Measurements from ENCODE around the gene HOXC9. TPM values are rescaled to one million over a fixed set of nuclear protein-coding genes. Genes with fewer than 3 reads are reported as not detected.

The HOXC9 gene
- total RNA-seq, 6 donors from 2014 or later: 0.17 to 0.23 TPM; not detected in 4

DNA sequence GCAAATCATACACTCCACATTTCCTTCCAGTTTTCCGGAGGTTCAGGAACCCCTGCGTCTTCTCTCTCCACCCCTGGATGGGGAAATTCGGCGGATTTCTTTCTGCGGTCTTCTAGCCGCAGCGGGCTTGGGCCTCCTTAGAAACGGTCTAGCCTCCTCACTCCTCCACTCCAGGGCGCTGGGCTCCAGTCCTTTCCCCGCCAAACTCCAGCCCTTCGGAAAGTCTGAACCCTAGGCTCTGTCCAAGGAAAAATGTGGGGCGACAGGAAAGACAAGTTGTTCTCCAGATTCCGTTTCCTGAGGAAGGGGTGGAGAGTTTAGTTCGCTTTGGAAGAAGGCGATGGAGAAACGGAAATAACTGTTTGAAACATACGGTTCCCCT is 16.4 kb upstream of the HOXC9 start:
- Histone ChIP-seq H3K9me3 (no peaks in the 10 kb centered on the region), H3K36me3 (no peaks in the 10 kb centered on the region), H3K27ac (no peak overlapping the region), H3K4me3 (no peak overlapping the region), H3K4me1 (peaks cover 15 to 31% (median 26%) of the 10 kb centered on the region in 4 donors), H3K27me3 (peaks cover 2 to 93% (median 56%) of the 10 kb centered on the region in 4 donors)
- WGBS, 2 donors: 5 to 7% methylated on average over 17 of the region's 17 CpGs
- ATAC-seq (ENCODE audit: low FRiP score in 2 of 2) (no peak), DNase-seq (no peak)
- TF ChIP-seq EP300 (IDR thresholded peaks at IDR 0.05) (no peak), POLR2AphosphoS5 (IDR thresholded peaks at IDR 0.05) (no peak), POLR2A (IDR thresholded peaks at IDR 0.05) (no peak)
- TF ChIP-seq, protein P1, sequence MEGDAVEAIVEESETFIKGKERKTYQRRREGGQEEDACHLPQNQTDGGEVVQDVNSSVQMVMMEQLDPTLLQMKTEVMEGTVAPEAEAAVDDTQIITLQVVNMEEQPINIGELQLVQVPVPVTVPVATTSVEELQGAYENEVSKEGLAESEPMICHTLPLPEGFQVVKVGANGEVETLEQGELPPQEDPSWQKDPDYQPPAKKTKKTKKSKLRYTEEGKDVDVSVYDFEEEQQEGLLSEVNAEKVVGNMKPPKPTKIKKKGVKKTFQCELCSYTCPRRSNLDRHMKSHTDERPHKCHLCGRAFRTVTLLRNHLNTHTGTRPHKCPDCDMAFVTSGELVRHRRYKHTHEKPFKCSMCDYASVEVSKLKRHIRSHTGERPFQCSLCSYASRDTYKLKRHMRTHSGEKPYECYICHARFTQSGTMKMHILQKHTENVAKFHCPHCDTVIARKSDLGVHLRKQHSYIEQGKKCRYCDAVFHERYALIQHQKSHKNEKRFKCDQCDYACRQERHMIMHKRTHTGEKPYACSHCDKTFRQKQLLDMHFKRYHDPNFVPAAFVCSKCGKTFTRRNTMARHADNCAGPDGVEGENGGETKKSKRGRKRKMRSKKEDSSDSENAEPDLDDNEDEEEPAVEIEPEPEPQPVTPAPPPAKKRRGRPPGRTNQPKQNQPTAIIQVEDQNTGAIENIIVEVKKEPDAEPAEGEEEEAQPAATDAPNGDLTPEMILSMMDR (IDR thresholded peaks at IDR 0.05): no peak

DNA sequence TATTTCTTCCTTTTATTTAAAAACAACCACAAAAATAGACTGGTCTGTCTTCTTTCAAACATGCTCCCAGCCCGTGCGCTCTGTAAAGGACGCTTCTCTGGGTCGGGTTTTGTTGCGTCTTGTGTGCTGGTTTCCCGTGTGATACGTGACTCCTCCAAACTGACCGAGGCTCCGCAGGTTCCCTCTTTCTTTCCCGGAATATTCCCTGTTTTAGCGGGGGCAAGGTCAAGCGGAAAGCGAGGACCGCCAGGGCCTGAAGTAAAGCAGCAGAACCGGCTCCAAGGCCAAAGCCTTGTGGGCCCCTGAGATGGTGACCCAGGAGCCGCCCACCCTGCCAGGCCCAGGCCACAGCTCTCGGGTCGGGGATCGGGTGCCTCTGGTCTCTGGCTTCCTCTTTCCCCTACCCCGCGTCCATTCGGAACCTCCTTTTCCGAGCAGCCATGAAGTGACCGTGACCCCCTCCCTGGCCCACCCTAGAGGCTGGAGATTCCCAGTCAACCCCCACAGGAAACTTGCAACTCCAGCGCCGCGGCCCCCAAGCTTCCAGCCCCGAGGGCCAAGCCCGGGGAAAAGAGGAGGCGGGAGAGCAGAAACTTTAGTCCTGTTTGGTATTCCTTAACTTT is 15.9 kb upstream of the HOXC9 start:
- 3 to 7% methylated on average over 24 to 30 of the region's 30 CpGs for WGBS, 2 donors

DNA sequence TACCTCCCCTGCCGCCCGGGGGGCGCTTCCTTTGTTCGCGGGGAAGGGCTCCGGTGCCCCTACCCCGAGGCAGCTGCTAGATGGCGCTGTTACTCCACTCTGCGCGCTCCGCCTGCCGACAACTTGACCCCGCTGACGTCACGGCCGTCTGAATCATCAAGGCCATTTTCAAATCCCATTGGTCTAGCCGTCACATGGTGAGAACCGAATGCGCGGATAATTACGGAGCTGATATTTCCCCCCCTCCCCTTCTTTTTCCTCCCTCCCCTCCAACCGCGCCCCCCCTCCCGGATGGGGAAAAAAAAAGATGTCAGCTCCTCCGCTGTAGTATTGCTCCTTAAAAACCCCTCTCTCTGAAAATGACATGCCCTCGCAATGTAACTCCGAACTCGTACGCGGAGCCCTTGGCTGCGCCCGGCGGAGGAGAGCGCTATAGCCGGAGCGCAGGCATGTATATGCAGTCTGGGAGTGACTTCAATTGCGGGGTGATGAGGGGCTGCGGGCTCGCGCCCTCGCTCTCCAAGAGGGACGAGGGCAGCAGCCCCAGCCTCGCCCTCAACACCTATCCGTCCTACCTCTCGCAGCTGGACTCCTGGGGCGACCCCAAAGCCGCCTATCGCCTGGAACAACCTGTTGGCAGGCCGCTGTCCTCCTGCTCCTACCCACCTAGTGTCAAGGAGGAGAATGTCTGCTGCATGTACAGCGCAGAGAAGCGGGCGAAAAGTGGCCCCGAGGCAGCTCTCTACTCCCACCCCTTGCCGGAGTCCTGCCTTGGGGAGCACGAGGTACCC is 14.9 kb upstream of the HOXC9 start, which contains the start of gene HOXC10:
Gene HOXC10, plus strand, starts transcription at position 246 of the 791 bp plus-strand sequence. Its CDS starts 114 bp downstream, at position 360.
- DNase-seq (peak; percentile 70 to 74), ATAC-seq (ENCODE audit: low FRiP score in 2 of 2) (peak in 1 of 2 donors; percentile 85)
- TF ChIP-seq, protein P1 (IDR thresholded peaks at IDR 0.05): peak; percentile 9 to 31 (median 26)
- no peak for TF ChIP-seq POLR2A (IDR thresholded peaks at IDR 0.05)
- no peaks in the 10 kb centered on the region for H3K36me3 ChIP-seq
- WGBS, 2 donors: 2 to 6% methylated on average over 37 to 48 of the region's 55 CpGs
- no peaks in the 10 kb centered on the region for H3K9me3 ChIP-seq
- H3K4me3 ChIP-seq: peak within 1 kb of the TSS in 2 of 4 donors; percentile 17
- H3K27me3 ChIP-seq: peaks cover 2 to 91% (median 53%) of the 10 kb centered on the region in 4 donors
- no peak within 1 kb of the TSS for H3K27ac ChIP-seq
- H3K4me1 ChIP-seq: peaks cover 19 to 35% (median 30%) of the 10 kb centered on the region in 4 donors

More for the DNA sequence above, 15.9 kb upstream of the HOXC9 start:
- no peak for ATAC-seq (ENCODE audit: low FRiP score in 2 of 2)
- Histone ChIP-seq H3K27me3 (peaks cover 2 to 93% (median 56%) of the 10 kb centered on the region in 4 donors), H3K4me1 (peaks cover 15 to 32% (median 28%) of the 10 kb centered on the region in 4 donors), H3K27ac (no peak overlapping the region), H3K36me3 (no peaks in the 10 kb centered on the region), H3K9me3 (no peaks in the 10 kb centered on the region), H3K4me3 (no peak overlapping the region)
- no peak for TF ChIP-seq POLR2A (IDR thresholded peaks at IDR 0.05)
- TF ChIP-seq POLR2AphosphoS5 (IDR thresholded peaks at IDR 0.05): no peak
- TF ChIP-seq, protein P1 (IDR thresholded peaks at IDR 0.05): no peak
- TF ChIP-seq EP300 (IDR thresholded peaks at IDR 0.05): no peak
- peak in 1 of 2 donors; percentile 48 for DNase-seq

DNA sequence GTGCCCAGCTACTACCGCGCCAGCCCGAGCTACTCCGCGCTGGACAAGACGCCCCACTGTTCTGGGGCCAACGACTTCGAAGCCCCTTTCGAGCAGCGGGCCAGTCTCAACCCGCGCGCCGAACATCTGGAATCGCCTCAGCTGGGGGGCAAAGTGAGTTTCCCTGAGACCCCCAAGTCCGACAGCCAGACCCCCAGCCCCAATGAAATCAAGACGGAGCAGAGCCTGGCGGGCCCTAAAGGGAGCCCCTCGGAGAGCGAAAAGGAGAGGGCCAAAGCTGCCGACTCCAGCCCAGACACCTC is 14.3 kb upstream of the HOXC9 start:
- WGBS, 2 donors: 11% methylated on average over 20 of the region's 21 CpGs; no CpG with 5 or more reads in 1 of the 2 donors
- no peak overlapping the region for H3K27ac ChIP-seq
- peaks cover 19 to 35% (median 30%) of the 10 kb centered on the region in 4 donors for H3K4me1 ChIP-seq
- H3K9me3 ChIP-seq: no peaks in the 10 kb centered on the region
- H3K4me3 ChIP-seq: peak overlapping the region in 2 of 4 donors; percentile 17
- no peak for ATAC-seq (ENCODE audit: low FRiP score in 2 of 2)
- H3K36me3 ChIP-seq: no peaks in the 10 kb centered on the region
- TF ChIP-seq EP300 (IDR thresholded peaks at IDR 0.05): no peak
- TF ChIP-seq, protein P1 (IDR thresholded peaks at IDR 0.05): no peak
- TF ChIP-seq POLR2AphosphoS5 (IDR thresholded peaks at IDR 0.05): no peak
- TF ChIP-seq POLR2A (IDR thresholded peaks at IDR 0.05): no peak
- H3K27me3 ChIP-seq: peaks cover 0 to 93% (median 53%) of the 10 kb centered on the region in 4 donors
- no peak for DNase-seq

Measured in upper lobe of left lung (tissue), 6 donors.